PC-9 (cell line): Measurements from ENCODE around the gene HK2.

Experiments
- CTCF ChIP-seq: fragments of 200-600 bp; sonication (generic); conservative IDR thresholded peaks from 2 replicates; pipeline ENCODE4 v1.6.1; 2017; ENCODE audit warnings: mixed run types, antibody characterized with exemption, mild to moderate bottlenecking, moderate library complexity
- EZH2 ChIP-seq: fragments of 200-600 bp; sonication (generic); IDR thresholded peaks from 2 replicates; pipeline ENCODE4 v1.8.0; 2017; ENCODE audit warnings: antibody characterized with exemption, low read depth

DNA sequence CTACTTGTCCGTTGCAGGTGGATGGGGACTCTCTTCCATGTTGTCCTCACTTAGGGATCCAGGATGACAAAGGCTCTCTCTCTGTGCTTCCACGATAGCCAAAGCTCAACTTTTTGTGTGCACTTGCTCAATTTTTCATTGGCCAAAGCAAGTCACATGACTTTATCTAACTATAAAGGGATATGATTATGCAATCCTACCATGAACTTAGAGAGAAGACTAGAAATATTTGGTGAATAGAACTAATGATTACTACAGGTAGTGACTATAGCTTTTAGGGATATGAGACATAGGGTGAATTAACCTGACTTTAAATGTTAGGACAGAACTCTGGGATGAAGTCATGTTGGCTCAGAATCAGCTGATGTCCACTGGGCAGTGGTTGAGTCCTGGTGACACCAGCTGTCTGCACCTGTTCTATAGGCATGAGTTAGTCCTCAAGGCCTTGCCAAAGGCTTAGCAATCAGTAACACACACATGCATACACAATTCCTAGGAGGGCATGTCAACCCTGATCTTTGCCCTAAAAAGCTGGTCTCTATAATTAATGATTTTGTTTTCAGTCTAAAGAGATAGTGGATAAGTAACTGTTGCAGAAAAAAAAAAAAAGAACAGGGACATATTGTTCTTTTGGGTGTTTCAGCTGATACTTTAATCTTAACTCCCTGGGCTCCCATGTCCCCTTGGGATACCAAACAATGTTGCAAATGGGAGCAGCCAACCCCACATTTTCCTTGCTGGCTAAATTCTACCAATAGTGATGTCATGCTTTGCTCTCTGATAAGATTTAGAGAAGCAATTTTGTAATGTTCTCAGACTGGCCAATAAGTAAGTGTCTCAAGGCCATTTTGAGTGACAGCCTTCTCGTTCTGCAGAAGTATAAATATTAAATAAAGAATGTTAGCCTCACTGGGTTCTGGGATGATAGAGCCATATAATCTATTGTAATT is 12.5 kb upstream of the HK2 start:
- TF ChIP-seq CTCF, result no peak
- no peak for TF ChIP-seq EZH2
